Large intestine (tissue), 3 donors: Measurements from ENCODE around the gene MOK. TPM values are rescaled to one million over a fixed set of nuclear protein-coding genes. Genes with fewer than 3 reads are reported as not detected.
A peak's percentile ranks its signal among the peaks of the same experiment; 100 is the strongest.

Experiments used
- DNase-seq, 2 donors: peaks; one replicate each; pipeline versions ENCODE4 v3.0.0 to v3.0.0-alpha.2; 2013
- H3K27ac ChIP-seq: one replicate; pipeline ENCODE4 v1.5.1; 2013; ENCODE audit warnings: low read length
- H3K27me3 ChIP-seq: 2 replicates; pipeline ENCODE4 v1.6.1; 2013; ENCODE audit warnings: low read length; ENCODE audit not compliant: control insufficient read depth, insufficient read depth
- H3K36me3 ChIP-seq: 2 replicates; pipeline ENCODE4 v1.6.1; 2013; ENCODE audit warnings: low read length; ENCODE audit not compliant: control insufficient read depth, insufficient read depth
- H3K4me1 ChIP-seq: one replicate; pipeline ENCODE4 v1.6.1; 2013; ENCODE audit warnings: low read length; ENCODE audit not compliant: control insufficient read depth, insufficient read depth
- H3K4me3 ChIP-seq: one replicate; pipeline ENCODE4 v1.5.1; 2013; ENCODE audit warnings: low read length
- H3K9me3 ChIP-seq: one replicate; pipeline ENCODE4 v1.6.1; 2013; ENCODE audit warnings: mild to moderate bottlenecking, low read depth, low read length, moderate library complexity; ENCODE audit not compliant: control insufficient read depth
- WGBS: methylation state at CpG from one replicate; pipeline ENCODE4 v1.1.5; 2013; ENCODE audit warnings: low lambda C conversion rate; ENCODE audit not compliant: insufficient coverage; 5-methylcytosine and 5-hydroxymethylcytosine counted together
- polyA plus RNA-seq: library from polyadenylated mRNA; unstranded; fragments of 120-200 nt; gene quantifications from one replicate; pipeline ENCODE4 v1.2.1, GENCODE V29; 2013

MOK gene
- polyA plus RNA-seq, 1 donor: 16.5 TPM

GRCh38 chr14:102323102-102323501, 18.1 kb upstream of the MOK start:
- peak in 1 of 2 donors; percentile 41 for DNase-seq
- peaks cover 11% of the 10 kb centered on the region for H3K36me3 ChIP-seq
- no peak overlapping the region for H3K4me3 ChIP-seq
- peak overlapping the region; percentile 94 for H3K27ac ChIP-seq
- H3K27me3 ChIP-seq: no peaks in the 10 kb centered on the region
- 62% methylated on average over 2 of the region's 8 CpGs for WGBS
- H3K9me3 ChIP-seq: no peaks in the 10 kb centered on the region
- H3K4me1 ChIP-seq: peaks cover 42% of the 10 kb centered on the region

GRCh38 chr14:102321456-102322422, 16.8 kb upstream of the MOK start:
- Histone ChIP-seq H3K36me3 (peaks cover 9% of the 10 kb centered on the region), H3K27ac (peak overlapping the region; percentile 94), H3K27me3 (no peaks in the 10 kb centered on the region), H3K4me1 (peaks cover 47% of the 10 kb centered on the region), H3K9me3 (no peaks in the 10 kb centered on the region), H3K4me3 (peak overlapping the region; percentile 2)
- peak; percentile 81 to 92 for DNase-seq
- WGBS: 24% methylated on average over 2 of the region's 12 CpGs

GRCh38 chr14:102320671-102321455, 15.9 kb upstream of the MOK start:
- peak in 1 of 2 donors; percentile 71 for DNase-seq
- H3K9me3 ChIP-seq: no peaks in the 10 kb centered on the region
- H3K27ac ChIP-seq: peak overlapping the region; percentile 94
- 50% methylated on average over 1 of the region's 17 CpGs for WGBS
- peak overlapping the region; percentile 91 for H3K4me3 ChIP-seq
- H3K36me3 ChIP-seq: peaks cover under 1% of the 10 kb centered on the region
- H3K4me1 ChIP-seq: peaks cover 51% of the 10 kb centered on the region
- no peaks in the 10 kb centered on the region for H3K27me3 ChIP-seq

GRCh38 chr14:102320033-102320660, 15.2 kb upstream of the MOK start:
- Histone ChIP-seq H3K4me1 (peaks cover 51% of the 10 kb centered on the region), H3K27me3 (no peaks in the 10 kb centered on the region), H3K4me3 (peak overlapping the region; percentile 91), H3K9me3 (no peaks in the 10 kb centered on the region), H3K27ac (peak overlapping the region; percentile 94), H3K36me3 (no peaks in the 10 kb centered on the region)
- peak in 1 of 2 donors; percentile 64 for DNase-seq
- WGBS: no CpG with 5 or more reads among the region's 30 CpGs

- no CpG with 5 or more reads among the region's 71 CpGs for WGBS
- peak; percentile 92 for DNase-seq
- H3K4me3 ChIP-seq: peak within 1 kb of the TSS; percentile 91
These were observed 14.5 kb upstream of the MOK start, which contains the start of gene ZNF839 for GRCh38 chr14:102319351-102320032. Gene ZNF839, plus strand, starts transcription at chr14:102319746. Its CDS starts 20 bp downstream, at chr14:102319766.

GRCh38 chr14:102318781-102319276, 13.9 kb upstream of the MOK start:
- peak overlapping the region; percentile 89 for H3K27ac ChIP-seq
- H3K9me3 ChIP-seq: no peaks in the 10 kb centered on the region
- H3K27me3 ChIP-seq: no peaks in the 10 kb centered on the region
- peaks cover 51% of the 10 kb centered on the region for H3K4me1 ChIP-seq
- no peaks in the 10 kb centered on the region for H3K36me3 ChIP-seq
- DNase-seq: no peak
- peak overlapping the region; percentile 91 for H3K4me3 ChIP-seq
- 100% methylated on average over 1 of the region's 15 CpGs for WGBS

More at GRCh38 chr14:102319351-102320032, 14.5 kb upstream of the MOK start, which contains the start of gene ZNF839:
- Histone ChIP-seq H3K4me1 (peaks cover 51% of the 10 kb centered on the region), H3K27ac (peak within 1 kb of the TSS; percentile 94), H3K9me3 (no peaks in the 10 kb centered on the region), H3K27me3 (no peaks in the 10 kb centered on the region), H3K36me3 (no peaks in the 10 kb centered on the region)

- Histone ChIP-seq H3K36me3 (no peaks in the 10 kb centered on the region), H3K4me1 (peaks cover 42% of the 10 kb centered on the region), H3K27me3 (no peaks in the 10 kb centered on the region), H3K4me3 (peak overlapping the region; percentile 71), H3K27ac (peak overlapping the region; percentile 96), H3K9me3 (no peaks in the 10 kb centered on the region)
- DNase-seq: peak in 1 of 2 donors; percentile 59
- 59% methylated on average over 3 of the region's 12 CpGs for WGBS
These were observed 12.7 kb upstream of the MOK start for GRCh38 chr14:102317564-102318248.

GRCh38 chr14:102316743-102317563, 12.0 kb upstream of the MOK start:
- peak overlapping the region; percentile 71 for H3K4me3 ChIP-seq
- H3K4me1 ChIP-seq: peaks cover 35% of the 10 kb centered on the region
- no peaks in the 10 kb centered on the region for H3K27me3 ChIP-seq
- no CpG with 5 or more reads among the region's 54 CpGs for WGBS
- no peaks in the 10 kb centered on the region for H3K36me3 ChIP-seq
- peak overlapping the region; percentile 96 for H3K27ac ChIP-seq
- H3K9me3 ChIP-seq: no peaks in the 10 kb centered on the region
- DNase-seq: peak; percentile 85 to 92
